HEK293 (cell line): Measurements from ENCODE around the gene ROBO1.

Source experiments
- CTCF ChIA-PET: fragments of 350-600 bp; formaldehyde crosslinking; extraction: SDS; loops from one replicate; lab custom pipeline; 2021; ENCODE audit warnings: antibody characterized with exemption; lab: Yijun Ruan, JAX
- POLR2A ChIA-PET: fragments of 300-600 bp; formaldehyde crosslinking; extraction: SDS; loops from one replicate; lab custom pipeline; 2020; ENCODE audit warnings: antibody characterized with exemption, inconsistent platforms; lab: Yijun Ruan, JAX
- H3K27ac ChIP-seq: fragments of 200-500 bp; sonication (Bioruptor generic); 2 replicates; pipeline ENCODE4 v1.5.1; 2014; ENCODE audit warnings: low read depth, low read length, control low read depth, inconsistent platforms; ENCODE audit errors: extremely low read depth
- H3K36me3 ChIP-seq, 2 experiments: fragments of 200-500 bp in 1 of 2; sonication (Bioruptor generic) in 1 of 2; 1 replicate in 1 of 2; 2 replicates in 1 of 2; pipeline ENCODE4 v1.5.1; 2014 to 2017; ENCODE audit warnings: inconsistent platforms in 2 of 2, low read length in 2 of 2; ENCODE audit not compliant: control insufficient read depth in 2 of 2, insufficient read depth in 1 of 2
- H3K4me1 ChIP-seq: fragments of 200-500 bp; sonication (Bioruptor generic); 2 replicates; pipeline ENCODE4 v1.5.1; 2014; ENCODE audit warnings: mild to moderate bottlenecking, low read length, inconsistent platforms; ENCODE audit not compliant: control insufficient read depth, insufficient read depth
- H3K4me3 ChIP-seq: 2 replicates; pipeline ENCODE4 v1.5.1; 2011; ENCODE audit warnings: low read depth, mild to moderate bottlenecking, control low read depth, low read length, moderate library complexity
- H3K9me3 ChIP-seq: fragments of 200-500 bp; sonication (Bioruptor generic); 2 replicates; pipeline ENCODE4 v1.5.1; 2014; ENCODE audit warnings: low read depth, low read length, inconsistent platforms; ENCODE audit not compliant: control insufficient read depth, insufficient read depth
- BCL6B ChIP-seq: fragments of 450-650 bp; formaldehyde crosslinking; IDR thresholded peaks from 2 replicates; pipeline ENCODE4 v1.5.1; 2017; ENCODE audit warnings: missing biosample characterization, missing genetic modification characterization
- GFI1B ChIP-seq: fragments of 450-650 bp; formaldehyde crosslinking; IDR thresholded peaks from 2 replicates; pipeline ENCODE4 v1.5.1; 2016; ENCODE audit warnings: missing biosample characterization, missing genetic modification characterization
- GLI4 ChIP-seq: fragments of 450-650 bp; formaldehyde crosslinking; IDR thresholded peaks from 2 replicates; pipeline ENCODE4 v1.5.1; 2016; ENCODE audit warnings: missing biosample characterization, missing genetic modification characterization
- HOXC10 ChIP-seq: sonication (generic); formaldehyde crosslinking; IDR thresholded peaks from 2 replicates; pipeline ENCODE4 v1.8.1; 2023; ENCODE audit warnings: mild to moderate bottlenecking, missing genetic modification reagents
- OVOL3 ChIP-seq: fragments of 450-650 bp; formaldehyde crosslinking; IDR thresholded peaks from 2 replicates; pipeline ENCODE4 v1.5.1; 2016; ENCODE audit warnings: missing biosample characterization, missing genetic modification characterization
- TRIM28 ChIP-seq: IDR thresholded peaks from 2 replicates; pipeline ENCODE4 v1.6.1; 2011; ENCODE audit warnings: low read length, control low read depth, borderline replicate concordance
- TSHZ1 ChIP-seq: fragments of 450-650 bp; formaldehyde crosslinking; IDR thresholded peaks from 2 replicates; pipeline ENCODE4 v1.5.1; 2016; ENCODE audit warnings: missing biosample characterization, missing genetic modification characterization, borderline replicate concordance
- ZBTB21 ChIP-seq: fragments of 450-650 bp; formaldehyde crosslinking; IDR thresholded peaks from 2 replicates; pipeline ENCODE4 v1.5.1; 2017; ENCODE audit warnings: missing biosample characterization, missing genetic modification characterization
- ZFP3 ChIP-seq: fragments of 450-650 bp; formaldehyde crosslinking; IDR thresholded peaks from 2 replicates; pipeline ENCODE4 v1.5.1; 2016; ENCODE audit warnings: low read depth, missing biosample characterization, missing genetic modification characterization
- ZFP69B ChIP-seq: fragments of 450-650 bp; formaldehyde crosslinking; IDR thresholded peaks from 2 replicates; pipeline ENCODE4 v1.5.1; 2016; ENCODE audit warnings: missing biosample characterization, missing genetic modification characterization
- ZIC2 ChIP-seq: fragments of 450-650 bp; formaldehyde crosslinking; IDR thresholded peaks from 2 replicates; pipeline ENCODE4 v1.5.1; 2016; ENCODE audit warnings: missing biosample characterization, missing genetic modification characterization
- ZNF19 ChIP-seq: fragments of 450-650 bp; formaldehyde crosslinking; IDR thresholded peaks from 2 replicates; pipeline ENCODE4; 2016; ENCODE audit warnings: missing biosample characterization, missing genetic modification characterization, low read depth
- ZNF2 ChIP-seq: fragments of 450-650 bp; formaldehyde crosslinking; IDR thresholded peaks from 2 replicates; pipeline ENCODE4 v1.5.1; 2016; ENCODE audit warnings: missing biosample characterization, missing genetic modification characterization
- ZNF211 ChIP-seq: fragments of 450-650 bp; formaldehyde crosslinking; IDR thresholded peaks from 2 replicates; pipeline ENCODE4 v1.5.1; 2016; ENCODE audit warnings: low read depth, missing biosample characterization, missing genetic modification characterization
- ZNF223 ChIP-seq: fragments of 450-650 bp; formaldehyde crosslinking; IDR thresholded peaks from 2 replicates; pipeline ENCODE4 v1.5.1; 2016; ENCODE audit warnings: missing biosample characterization, missing genetic modification characterization
- ZNF266 ChIP-seq: fragments of 450-650 bp; formaldehyde crosslinking; IDR thresholded peaks from 2 replicates; pipeline ENCODE4 v1.5.1; 2016; ENCODE audit warnings: missing biosample characterization, missing genetic modification characterization, low read depth
- ZNF292 ChIP-seq: fragments of 450-650 bp; formaldehyde crosslinking; IDR thresholded peaks from 2 replicates; pipeline ENCODE4 v1.5.1; 2016; ENCODE audit warnings: low read depth, missing biosample characterization, missing genetic modification characterization, borderline replicate concordance
- ZNF37A ChIP-seq: fragments of 450-650 bp; IDR thresholded peaks from 2 replicates; pipeline ENCODE4 v1.5.1; 2018; ENCODE audit warnings: missing biosample characterization, missing genetic modification characterization
- ZNF514 ChIP-seq: fragments of 450-650 bp; formaldehyde crosslinking; IDR thresholded peaks from 2 replicates; pipeline ENCODE4 v1.5.1; 2016; ENCODE audit warnings: missing biosample characterization, missing genetic modification characterization
- ZNF596 ChIP-seq: fragments of 450-650 bp; IDR thresholded peaks from 2 replicates; pipeline ENCODE4 v1.5.0; 2018; ENCODE audit warnings: missing biosample characterization, mild to moderate bottlenecking, missing genetic modification characterization, moderate library complexity
- ZNF600 ChIP-seq: fragments of 450-650 bp; formaldehyde crosslinking; IDR thresholded peaks from 2 replicates; pipeline ENCODE4 v1.5.1; 2016; ENCODE audit warnings: missing biosample characterization, missing genetic modification characterization
- ZNF624 ChIP-seq: fragments of 450-650 bp; formaldehyde crosslinking; IDR thresholded peaks from 2 replicates; pipeline ENCODE4 v1.5.1; 2017; ENCODE audit warnings: missing biosample characterization, missing genetic modification characterization
- ZNF658 ChIP-seq: fragments of 450-650 bp; formaldehyde crosslinking; IDR thresholded peaks from 2 replicates; pipeline ENCODE4; 2016; ENCODE audit warnings: missing biosample characterization, missing genetic modification characterization
- ZNF76 ChIP-seq: fragments of 450-650 bp; formaldehyde crosslinking; IDR thresholded peaks from 2 replicates; pipeline ENCODE4; 2016; ENCODE audit warnings: low read depth, missing biosample characterization, missing genetic modification characterization, borderline replicate concordance
- ZSCAN16 ChIP-seq: fragments of 450-650 bp; formaldehyde crosslinking; IDR thresholded peaks from 2 replicates; pipeline ENCODE4 v1.5.1; 2016; ENCODE audit warnings: missing biosample characterization, missing genetic modification characterization
- TF ChIP-seq, protein P1 (sequence below): fragments of 450-650 bp; formaldehyde crosslinking; IDR thresholded peaks from 2 replicates; pipeline ENCODE4 v1.5.1; 2017; ENCODE audit warnings: missing biosample characterization, missing genetic modification characterization
- TF ChIP-seq, protein P2 (sequence below): fragments of 450-650 bp; formaldehyde crosslinking; IDR thresholded peaks from 2 replicates; pipeline ENCODE4 v1.5.1; 2016; ENCODE audit warnings: missing biosample characterization, missing genetic modification characterization

ROBO1 gene

GRCh38 chr3:79160421-79160820, 607.4 kb downstream of the ROBO1 start:
- TF ChIP-seq ZNF266 (tag by site-specific recombination) (no peak), ZNF37A (no peak), ZFP69B (tag by site-specific recombination) (no peak), ZNF658 (tag by site-specific recombination) (no peak), ZNF514 (tag by site-specific recombination) (no peak), GFI1B (tag by site-specific recombination) (no peak), TRIM28 (no peak), ZNF19 (tag by site-specific recombination) (no peak), ZSCAN16 (tag by site-specific recombination) (no peak), TSHZ1 (no peak), ZNF76 (no peak), ZNF292 (no peak), BCL6B (no peak), ZBTB21 (tag by site-specific recombination) (no peak), ZNF211 (tag by site-specific recombination) (no peak), OVOL3 (tag by site-specific recombination) (no peak), ZNF600 (no peak), GLI4 (tag by site-specific recombination) (no peak), ZNF223 (tag by site-specific recombination) (no peak)
- TF ChIP-seq, protein P1, sequence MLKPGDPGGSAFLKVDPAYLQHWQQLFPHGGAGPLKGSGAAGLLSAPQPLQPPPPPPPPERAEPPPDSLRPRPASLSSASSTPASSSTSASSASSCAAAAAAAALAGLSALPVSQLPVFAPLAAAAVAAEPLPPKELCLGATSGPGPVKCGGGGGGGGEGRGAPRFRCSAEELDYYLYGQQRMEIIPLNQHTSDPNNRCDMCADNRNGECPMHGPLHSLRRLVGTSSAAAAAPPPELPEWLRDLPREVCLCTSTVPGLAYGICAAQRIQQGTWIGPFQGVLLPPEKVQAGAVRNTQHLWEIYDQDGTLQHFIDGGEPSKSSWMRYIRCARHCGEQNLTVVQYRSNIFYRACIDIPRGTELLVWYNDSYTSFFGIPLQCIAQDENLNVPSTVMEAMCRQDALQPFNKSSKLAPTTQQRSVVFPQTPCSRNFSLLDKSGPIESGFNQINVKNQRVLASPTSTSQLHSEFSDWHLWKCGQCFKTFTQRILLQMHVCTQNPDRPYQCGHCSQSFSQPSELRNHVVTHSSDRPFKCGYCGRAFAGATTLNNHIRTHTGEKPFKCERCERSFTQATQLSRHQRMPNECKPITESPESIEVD (tag by site-specific recombination): no peak
- H3K27ac ChIP-seq: no peak overlapping the region
- no peaks in the 10 kb centered on the region for H3K4me1 ChIP-seq
- no peaks in the 10 kb centered on the region for H3K9me3 ChIP-seq
- POLR2A ChIA-PET: no interaction called here
- no peak overlapping the region for H3K4me3 ChIP-seq
- H3K36me3 ChIP-seq: no peaks in the 10 kb centered on the region
- CTCF ChIA-PET: interaction anchor here (0.6 kb wide), 1 partner anchor 71 kb away, joined by 3 read pairs; no protein-coding TSS in a partner anchor

GRCh38 chr3:79159736-79160135, 608.1 kb downstream of the ROBO1 start:
- Histone ChIP-seq H3K4me3 (no peak overlapping the region), H3K9me3 (no peaks in the 10 kb centered on the region), H3K4me1 (no peaks in the 10 kb centered on the region), H3K27ac (no peak overlapping the region), H3K36me3 (no peaks in the 10 kb centered on the region)
- ChIA-PET CTCF (no interaction called here), POLR2A (no interaction called here)
- TF ChIP-seq, protein P2, sequence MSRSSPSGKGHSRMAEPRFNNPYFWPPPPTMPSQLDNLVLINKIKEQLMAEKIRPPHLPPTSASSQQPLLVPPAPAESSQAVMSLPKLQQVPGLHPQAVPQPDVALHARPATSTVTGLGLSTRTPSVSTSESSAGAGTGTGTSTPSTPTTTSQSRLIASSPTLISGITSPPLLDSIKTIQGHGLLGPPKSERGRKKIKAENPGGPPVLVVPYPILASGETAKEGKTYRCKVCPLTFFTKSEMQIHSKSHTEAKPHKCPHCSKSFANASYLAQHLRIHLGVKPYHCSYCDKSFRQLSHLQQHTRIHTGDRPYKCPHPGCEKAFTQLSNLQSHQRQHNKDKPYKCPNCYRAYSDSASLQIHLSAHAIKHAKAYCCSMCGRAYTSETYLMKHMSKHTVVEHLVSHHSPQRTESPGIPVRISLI (tag by site-specific recombination): no peak
- no peak for TF ChIP-seq ZNF624 (tag by site-specific recombination)
- TF ChIP-seq ZIC2 (tag by site-specific recombination): no peak
- no peak for TF ChIP-seq ZNF596 (tag by site-specific recombination)
- no peak for TF ChIP-seq HOXC10 (CRISPR knock-in tag)
- no peak for TF ChIP-seq ZFP3 (tag by site-specific recombination)
- no peak for TF ChIP-seq ZNF2
